Heart right ventricle (tissue), 16 donors: Measurements from ENCODE around the gene ARFGEF3. TPM values are rescaled to one million over a fixed set of nuclear protein-coding genes. Genes with fewer than 3 reads are reported as not detected.

ENCODE experiments used
- ATAC-seq, 8 donors: fragments of 200-7000 bp; cut with Tn5 transposase; one replicate each; pipeline ENCODE4 v1.9.1; 2020; ENCODE audit warnings: mild to moderate bottlenecking in 8 of 8, moderate library complexity in 8 of 8, moderate number of reproducible peaks in 1 of 8
- DNase-seq, 2 donors: peaks; one replicate each; pipeline ENCODE4 v3.0.0-alpha.2; 2020
- H3K27ac ChIP-seq, 10 donors: fragments of 200-600 bp; sonication (generic) in 2 of 10; one replicate each; pipeline versions ENCODE4 v1.5.0 to v1.8.0; 2020 to 2022; ENCODE audit warnings: mild to moderate bottlenecking in 3 of 10
- H3K27me3 ChIP-seq, 7 donors: fragments of 200-600 bp; one replicate each; pipeline ENCODE4 v1.8.0; 2021 to 2022; ENCODE audit warnings: mild to moderate bottlenecking in 2 of 7
- H3K36me3 ChIP-seq, 9 donors: fragments of 200-600 bp; sonication (generic) in 1 of 9; one replicate each; pipeline versions ENCODE4 v1.5.0 to v1.8.0; 2020 to 2022; ENCODE audit warnings: mild to moderate bottlenecking in 2 of 9
- H3K4me1 ChIP-seq, 9 donors: fragments of 200-600 bp; sonication (generic) in 1 of 9; one replicate each; pipeline versions ENCODE4 v1.5.0 to v1.8.0; 2020 to 2022; ENCODE audit warnings: mild to moderate bottlenecking in 4 of 9
- H3K4me3 ChIP-seq, 10 donors: fragments of 200-600 bp; sonication (generic) in 2 of 10; one replicate each; pipeline versions ENCODE4 v1.5.0 to v1.8.0; 2020 to 2022; ENCODE audit warnings: mild to moderate bottlenecking in 7 of 10, moderate library complexity in 2 of 10
- H3K9me3 ChIP-seq, 11 donors: fragments of 200-600 bp in 10 of 11; sonication (generic) in 2 of 11; one replicate each; pipeline versions ENCODE4 v1.5.0 to v1.8.0; 2013 to 2022; ENCODE audit warnings: mild to moderate bottlenecking in 2 of 11, control low read depth in 1 of 11, moderate library complexity in 1 of 11
- WGBS, 2 donors: extraction: QIAGEN DNeasy Blood & Tissue Kit; methylation state at CpG; one replicate each; pipeline ENCODE4 v1.1.7; 2013; ENCODE audit warnings: inconsistent platforms in 1 of 2; 5-methylcytosine and 5-hydroxymethylcytosine counted together
- intact Hi-C, 10 donors: fragments of 100-400 bp; cut with DNase I; formaldehyde crosslinking; loops; one replicate each; pipeline versions ENCODE4 v1.11.1 to v1.14.2; 2022
- polyA plus RNA-seq, 2 donors: library from polyadenylated mRNA; stranded (reverse); fragments of 200-250 nt; gene quantifications; one replicate each; pipeline ENCODE4 v1.2.3, GENCODE V29; 2013
- total RNA-seq, 10 donors: library from RNA; stranded (reverse); fragmentation: NEBNext Ultra II Directional in 3 of 10; extraction: Animal tissue kit (Norgen Biotek cat#: 25700) in 3 of 10; gene quantifications; one replicate each; pipeline versions ENCODE4 v1.2.1 to v1.2.4, GENCODE V29; 2021 to 2023
- TF ChIP-seq, protein P1 (sequence below), 9 donors: fragments of 200-600 bp; sonication (generic) in 2 of 9; IDR thresholded peaks; one replicate each; pipeline versions ENCODE4 v1.5.0 to v1.8.0; 2021 to 2022; ENCODE audit warnings: antibody characterized with exemption in 9 of 9, mild to moderate bottlenecking in 5 of 9, moderate library complexity in 1 of 9
- donor health status: Arrhythmogenic right ventricular cardiomyopathy.
- donor health status: ischemic (EF 13 %, LVEDD 7.1; RV severe dilation, severe dysfunction).
- donor health status: healthy with polysubstance abuse.
- donor health status: DM: no; HTN: yes; CAD: no.
- donor health status: DM: no; HTN: no; CAD: no.
- donor health status: ischemic (EF 25% LVEDD 6.9; RV normal size, moderate dysfunction).
- donor health status: ischemic (EF 25% LVEDD 5.7; RV mildly dilated, moderate dysfunction).
- donor health status: healthy.
- donor health status: DM: yes; HTN: yes; CAD: no.
- donor health status: Ischemic cardiomyopathy.
- donor health status: ischemic (EF 35%, LVEDD 5.7; RV mildly dilated, moderate dysfunction).
- donor health status: nonischemic (EF 11% LVEDD 7.7; RV severe dilation, severe dysfunction).
- donor health status: DM: yes; HTN: yes; CAD: no.
- donor health status: PGD.
- donor health status: ischemic (EF 29% LVEDD 5.4; RV normal size, mild dysfunction).
- donor health status: nonischemic (EF 23%, LVEDD 6.1; RV moderate dilation, normal function).

The ARFGEF3 gene
- total and polyA plus RNA-seq, 12 donors = 0.33 to 11.1 (median 3.3) TPM

DNA sequence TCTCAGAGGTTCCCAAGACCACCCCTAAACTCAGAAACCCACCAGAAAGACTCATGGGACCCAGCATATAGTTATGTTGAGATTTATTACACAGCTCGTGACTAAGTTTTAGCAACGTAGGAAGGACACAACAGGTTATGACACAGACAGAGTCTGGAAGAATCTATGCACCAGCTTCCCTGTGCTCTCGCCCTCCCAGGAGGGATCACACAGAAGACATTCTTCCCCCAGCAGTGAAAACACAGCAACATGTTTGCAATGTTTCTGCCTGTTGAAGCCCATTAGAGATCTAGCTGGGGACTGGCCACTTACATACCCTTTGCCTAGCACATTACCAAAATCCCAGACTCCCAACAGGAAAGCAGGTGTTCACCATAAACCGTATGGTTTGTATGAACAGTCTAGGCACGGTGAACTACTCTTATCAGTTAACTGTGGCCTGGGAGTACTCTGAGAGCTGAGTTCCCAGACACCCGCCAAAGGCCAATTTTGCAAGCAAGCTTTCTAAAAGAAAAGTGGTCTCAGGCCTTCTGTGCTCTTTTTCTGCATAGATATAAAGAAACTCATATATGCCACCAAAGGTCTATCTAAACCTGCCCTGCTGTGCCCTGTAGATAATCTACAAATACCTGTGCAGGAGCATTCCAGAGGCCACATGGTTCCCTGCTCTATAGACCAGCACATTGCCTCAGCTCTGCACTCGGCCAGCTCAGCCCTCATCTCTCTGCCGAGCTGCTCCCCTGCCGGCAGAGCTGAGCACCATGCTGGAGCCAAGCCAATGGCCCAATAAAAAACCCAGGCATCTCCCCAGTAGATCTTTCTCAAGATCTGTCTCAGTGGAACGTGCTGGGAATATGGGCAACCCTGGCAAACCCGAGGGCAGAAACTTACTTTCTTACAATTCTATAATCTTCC is 146.3 kb downstream of the ARFGEF3 start:
- WGBS, 2 donors = 43 to 57% methylated on average over 11 of the region's 11 CpGs
- DNase-seq = peak; percentile 29 to 39
- peak overlapping the region in 7 of 10 donors; percentile 26 to 80 (median 69) for H3K27ac ChIP-seq

GRCh38 chr6:138308731-138309110 is 147.0 kb downstream of the ARFGEF3 start:
- 95 to 98% methylated on average over 1 of the region's 1 CpG for WGBS, 2 donors
- H3K4me3 ChIP-seq = no peak overlapping the region
- no peaks in the 10 kb centered on the region for H3K27me3 ChIP-seq
- intact Hi-C loops = loop anchor here in 2 of 10 donors (5.0 to 10.0 kb wide), 2 partner anchors 94 to 96 kb away; partner anchors contain the start of gene HEBP2 (in 2 of the 2)
- peak in 1 of 8 donors; percentile 26 for ATAC-seq
- H3K36me3 ChIP-seq = peaks cover 0 to 6% (median 0%) of the 10 kb centered on the region in 9 donors
- peaks cover 0 to 19% (median 10%) of the 10 kb centered on the region in 9 donors for H3K4me1 ChIP-seq
- H3K9me3 ChIP-seq = no peaks in the 10 kb centered on the region
- no peak for DNase-seq
- TF ChIP-seq, protein P1, sequence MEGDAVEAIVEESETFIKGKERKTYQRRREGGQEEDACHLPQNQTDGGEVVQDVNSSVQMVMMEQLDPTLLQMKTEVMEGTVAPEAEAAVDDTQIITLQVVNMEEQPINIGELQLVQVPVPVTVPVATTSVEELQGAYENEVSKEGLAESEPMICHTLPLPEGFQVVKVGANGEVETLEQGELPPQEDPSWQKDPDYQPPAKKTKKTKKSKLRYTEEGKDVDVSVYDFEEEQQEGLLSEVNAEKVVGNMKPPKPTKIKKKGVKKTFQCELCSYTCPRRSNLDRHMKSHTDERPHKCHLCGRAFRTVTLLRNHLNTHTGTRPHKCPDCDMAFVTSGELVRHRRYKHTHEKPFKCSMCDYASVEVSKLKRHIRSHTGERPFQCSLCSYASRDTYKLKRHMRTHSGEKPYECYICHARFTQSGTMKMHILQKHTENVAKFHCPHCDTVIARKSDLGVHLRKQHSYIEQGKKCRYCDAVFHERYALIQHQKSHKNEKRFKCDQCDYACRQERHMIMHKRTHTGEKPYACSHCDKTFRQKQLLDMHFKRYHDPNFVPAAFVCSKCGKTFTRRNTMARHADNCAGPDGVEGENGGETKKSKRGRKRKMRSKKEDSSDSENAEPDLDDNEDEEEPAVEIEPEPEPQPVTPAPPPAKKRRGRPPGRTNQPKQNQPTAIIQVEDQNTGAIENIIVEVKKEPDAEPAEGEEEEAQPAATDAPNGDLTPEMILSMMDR (IDR thresholded peaks at IDR 0.05) = peak in 1 of 9 donors; percentile 0
- H3K27ac ChIP-seq = peak overlapping the region in 3 of 10 donors; percentile 40 to 80 (median 69)

More for the DNA sequence above, 146.3 kb downstream of the ARFGEF3 start:
- Histone ChIP-seq H3K9me3 (no peaks in the 10 kb centered on the region), H3K4me3 (no peak overlapping the region), H3K27me3 (no peaks in the 10 kb centered on the region), H3K4me1 (peaks cover 0 to 19% (median 10%) of the 10 kb centered on the region in 9 donors), H3K36me3 (no peaks in the 10 kb centered on the region)
- intact Hi-C loops = loop anchor here in 2 of 10 donors (5.0 to 10.0 kb wide), 2 partner anchors 94 to 97 kb away; partner anchors contain the start of gene HEBP2 (in 2 of the 2)
- peak; percentile 74 to 94 (median 89) for ATAC-seq
- TF ChIP-seq, protein P1 (IDR thresholded peaks at IDR 0.05) = peak in 6 of 9 donors; percentile 11 to 50 (median 38)

DNA sequence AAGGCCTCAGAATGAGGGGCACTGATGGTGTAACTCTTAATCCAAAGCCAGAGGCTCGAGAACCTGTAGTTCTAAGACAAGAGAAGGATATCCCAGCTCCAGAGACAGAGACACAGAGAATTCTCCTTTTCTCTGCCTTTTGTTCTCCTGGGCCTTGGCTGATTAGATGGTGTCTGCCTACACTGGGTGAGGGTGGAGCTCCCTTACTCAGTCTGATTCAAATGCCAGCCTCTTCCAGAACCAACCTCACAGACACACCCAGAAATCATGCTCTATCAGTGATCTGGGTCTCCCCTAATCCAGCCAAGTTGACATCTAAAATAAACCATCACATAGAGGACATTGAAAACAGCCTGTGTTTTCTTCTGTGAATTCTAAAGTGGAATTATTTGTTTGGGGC is 148.0 kb downstream of the ARFGEF3 start:
- no peak for ATAC-seq
- no peak overlapping the region for H3K4me3 ChIP-seq
- no peaks in the 10 kb centered on the region for H3K27me3 ChIP-seq
- intact Hi-C loops = loop anchor here in 2 of 10 donors (5.0 to 10.0 kb wide), 2 partner anchors 93 to 95 kb away; partner anchors contain the start of gene HEBP2 (in 2 of the 2)
- TF ChIP-seq, protein P1 (IDR thresholded peaks at IDR 0.05) = no peak
- peaks cover 0 to 15% (median 0%) of the 10 kb centered on the region in 9 donors for H3K36me3 ChIP-seq
- no peak for DNase-seq
- peaks cover 0 to 19% (median 10%) of the 10 kb centered on the region in 9 donors for H3K4me1 ChIP-seq
- no peak overlapping the region for H3K27ac ChIP-seq
- no peaks in the 10 kb centered on the region for H3K9me3 ChIP-seq
- WGBS, 2 donors = 92 to 98% methylated on average over 1 of the region's 1 CpG

DNA sequence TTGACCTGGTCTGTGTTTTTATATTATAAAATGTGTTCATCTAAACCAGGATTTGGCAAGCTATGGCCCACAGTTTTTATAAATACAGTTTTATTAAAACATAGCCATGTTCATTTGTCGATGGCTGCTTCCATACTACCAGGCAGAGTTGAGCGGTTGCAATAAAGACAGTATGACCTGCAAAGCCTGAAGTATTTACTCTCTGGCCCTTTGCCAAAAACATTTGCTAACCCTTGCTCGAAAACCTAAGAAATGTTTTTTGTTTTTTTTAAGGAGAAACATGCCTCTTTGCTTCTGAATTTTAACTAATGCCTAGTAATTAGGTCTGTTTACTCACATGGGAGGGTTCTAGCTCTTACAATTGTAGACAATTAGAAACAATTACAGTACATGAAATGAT is 148.6 kb downstream of the ARFGEF3 start:
- H3K4me1 ChIP-seq = peaks cover 0 to 19% (median 10%) of the 10 kb centered on the region in 9 donors

More for the DNA sequence above, 148.6 kb downstream of the ARFGEF3 start:
- intact Hi-C loops = no loop called here
- Histone ChIP-seq H3K27ac (no peak overlapping the region), H3K27me3 (no peaks in the 10 kb centered on the region), H3K36me3 (peaks cover 0 to 20% (median 0%) of the 10 kb centered on the region in 9 donors), H3K9me3 (no peaks in the 10 kb centered on the region), H3K4me3 (no peak overlapping the region)
- TF ChIP-seq, protein P1 (IDR thresholded peaks at IDR 0.05) = no peak
- no peak for ATAC-seq
- WGBS, 2 donors = 77 to 84% methylated on average over 3 of the region's 3 CpGs
- no peak for DNase-seq
